ENCODE results near the gene NTNG1. TPM values are rescaled to one million over a fixed set of nuclear protein-coding genes. Genes with fewer than 3 reads are reported as not detected.

The NTNG1 gene
- total RNA-seq, 3 donors from 2014 or later (not counting 1 experiment from before 2014, with no cell fraction given) = 0.58 TPM; not detected in 2

- WGBS (ENCODE audit: insufficient coverage) = 78% methylated on average over 1 of the region's 1 CpG
- H3K27ac Mint-ChIP-seq = no peak overlapping the region
- H3K36me3 ChIP-seq (ENCODE audit: control insufficient read depth, insufficient read depth, low read length) = no peaks in the 10 kb centered on the region
- intact Hi-C loops (cut with micrococcal nuclease) = no loop called here
- ATAC-seq = no peak
- peaks cover 0 to 2% of the 10 kb centered on the region in 2 donors for H3K9me3 Mint-ChIP-seq
- peaks cover 5% of the 10 kb centered on the region for H3K27me3 ChIP-seq (ENCODE audit: control insufficient read depth, insufficient read depth, low read length)
- TF ChIP-seq CTCF (IDR thresholded peaks at IDR 0.05) = no peak
- H3K4me1 ChIP-seq (ENCODE audit: control insufficient read depth, insufficient read depth, low read length) = no peaks in the 10 kb centered on the region
- H3K4me3 ChIP-seq (ENCODE audit: low read length) = no peak overlapping the region
- H3K36me3 Mint-ChIP-seq = no peaks in the 10 kb centered on the region
- no peak for DNase-seq
- no peaks in the 10 kb centered on the region for H3K4me1 Mint-ChIP-seq
- H3K4me3 Mint-ChIP-seq = no peak overlapping the region
- no peak overlapping the region for H3K27ac ChIP-seq (ENCODE audit: low read length)
- H3K27me3 Mint-ChIP-seq (ENCODE audit: low read depth in 2 of 2) = peaks cover 17 to 35% of the 10 kb centered on the region in 2 donors
- H3K9me3 ChIP-seq (ENCODE audit: control insufficient read depth, insufficient read depth, low read length) = no peaks in the 10 kb centered on the region
These were observed 282.1 kb downstream of the NTNG1 start for GRCh38 chr1:107422901-107423300.

- H3K4me3 Mint-ChIP-seq = no peak overlapping the region
- Histone ChIP-seq H3K36me3 (ENCODE audit: control insufficient read depth, insufficient read depth, low read length) (no peaks in the 10 kb centered on the region), H3K9me3 (ENCODE audit: control insufficient read depth, insufficient read depth, low read length) (no peaks in the 10 kb centered on the region), H3K27me3 (ENCODE audit: control insufficient read depth, insufficient read depth, low read length) (no peaks in the 10 kb centered on the region), H3K27ac (ENCODE audit: low read length) (no peak overlapping the region), H3K4me1 (ENCODE audit: control insufficient read depth, insufficient read depth, low read length) (no peaks in the 10 kb centered on the region), H3K4me3 (ENCODE audit: low read length) (no peak overlapping the region)
- DNase-seq (peak in 1 of 2 donors; percentile 20), ATAC-seq (peak in 1 of 3 donors; percentile 48)
- H3K9me3 Mint-ChIP-seq = no peaks in the 10 kb centered on the region
- H3K27me3 Mint-ChIP-seq (ENCODE audit: low read depth in 2 of 2) = peaks cover 7 to 22% of the 10 kb centered on the region in 2 donors
- no peaks in the 10 kb centered on the region for H3K36me3 Mint-ChIP-seq
- 54% methylated on average over 13 of the region's 14 CpGs for WGBS (ENCODE audit: insufficient coverage)
- intact Hi-C loops (cut with micrococcal nuclease) = loop anchor here (1.0 to 10.0 kb wide), 2 partner anchors 320 to 694 kb away; no protein-coding TSS in a partner anchor
- H3K27ac Mint-ChIP-seq = no peak overlapping the region
- H3K4me1 Mint-ChIP-seq = peaks cover 0 to 5% of the 10 kb centered on the region in 2 donors
- TF ChIP-seq CTCF (IDR thresholded peaks at IDR 0.05) = peak; percentile 62
These were observed 289.8 kb downstream of the NTNG1 start for GRCh38 chr1:107430540-107431228.

DNA sequence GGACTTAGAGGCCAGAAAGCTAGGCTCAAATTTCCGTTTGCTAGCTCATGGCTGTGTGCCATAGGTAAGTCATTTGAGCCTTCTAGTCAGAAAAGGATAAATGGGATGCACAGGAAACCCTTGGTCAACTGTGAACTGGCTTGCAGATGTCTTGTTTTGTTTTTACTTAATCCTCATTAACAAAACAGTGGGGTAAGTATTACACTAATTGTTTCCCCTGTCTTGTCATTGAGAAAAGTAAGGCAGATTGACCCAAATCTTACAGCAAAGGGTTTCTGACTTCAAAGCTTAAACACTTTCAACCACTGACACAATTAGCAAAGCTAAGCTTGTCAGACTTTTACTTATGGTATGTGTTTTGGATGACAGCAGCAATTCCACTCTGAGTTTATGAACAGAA, 291.3 kb downstream of the NTNG1 start:
- H3K4me1 Mint-ChIP-seq = peaks cover 0 to 5% of the 10 kb centered on the region in 2 donors
- H3K9me3 ChIP-seq (ENCODE audit: control insufficient read depth, insufficient read depth, low read length) = no peaks in the 10 kb centered on the region
- intact Hi-C loops (cut with micrococcal nuclease) = loop anchor here (10.0 kb wide), 1 partner anchor 693 kb away; no protein-coding TSS in a partner anchor
- ATAC-seq (no peak), DNase-seq (no peak)
- no peaks in the 10 kb centered on the region for H3K36me3 ChIP-seq (ENCODE audit: control insufficient read depth, insufficient read depth, low read length)
- TF ChIP-seq CTCF (IDR thresholded peaks at IDR 0.05) = no peak
- H3K9me3 Mint-ChIP-seq = no peaks in the 10 kb centered on the region
- no peaks in the 10 kb centered on the region for H3K4me1 ChIP-seq (ENCODE audit: control insufficient read depth, insufficient read depth, low read length)
- H3K27me3 ChIP-seq (ENCODE audit: control insufficient read depth, insufficient read depth, low read length) = no peaks in the 10 kb centered on the region
- 92% methylated on average over 1 of the region's 1 CpG for WGBS (ENCODE audit: insufficient coverage)
- no peak overlapping the region for H3K27ac Mint-ChIP-seq
- no peaks in the 10 kb centered on the region for H3K36me3 Mint-ChIP-seq
- H3K4me3 Mint-ChIP-seq = no peak overlapping the region
- H3K4me3 ChIP-seq (ENCODE audit: low read length) = no peak overlapping the region
- H3K27ac ChIP-seq (ENCODE audit: low read length) = no peak overlapping the region
- peaks cover 6 to 16% of the 10 kb centered on the region in 2 donors for H3K27me3 Mint-ChIP-seq (ENCODE audit: low read depth in 2 of 2)
